ENCODE results near the gene ZBTB20.

The ZBTB20 gene

DNA sequence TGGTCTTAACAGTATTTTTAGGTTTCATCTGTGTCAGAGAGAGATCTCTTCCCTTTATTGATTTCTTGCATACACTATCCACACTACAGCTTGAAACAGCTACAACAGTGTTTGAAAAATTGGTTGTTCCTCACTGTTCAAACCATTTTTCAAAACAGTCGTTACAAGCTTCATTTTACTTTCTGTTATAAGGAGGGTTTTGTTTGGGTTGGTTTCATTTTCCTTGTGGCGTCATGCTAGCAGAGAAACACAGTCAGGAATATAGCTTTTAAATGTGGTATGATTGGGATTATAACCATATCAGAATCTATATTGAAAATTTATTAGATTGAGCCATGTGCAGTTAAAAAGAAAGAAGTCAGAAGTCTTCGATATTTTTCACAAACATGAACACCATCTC, 400.6 kb downstream of the ZBTB20 start (continued):
- no peak for TF ChIP-seq SNAI2 (CRISPR knock-in tag; IDR thresholded peaks at IDR 0.05)
- no peak for TF ChIP-seq ZNF8 (CRISPR knock-in tag; IDR thresholded peaks at IDR 0.05)
- TF ChIP-seq BACH2 (CRISPR knock-in tag; IDR thresholded peaks at IDR 0.05; ENCODE audit: borderline replicate concordance): no peak
- TF ChIP-seq CREB5 (CRISPR knock-in tag; IDR thresholded peaks at IDR 0.05; ENCODE audit: low read depth): no peak
- no peak for TF ChIP-seq ZFP30 (CRISPR knock-in tag; IDR thresholded peaks at IDR 0.05)

DNA sequence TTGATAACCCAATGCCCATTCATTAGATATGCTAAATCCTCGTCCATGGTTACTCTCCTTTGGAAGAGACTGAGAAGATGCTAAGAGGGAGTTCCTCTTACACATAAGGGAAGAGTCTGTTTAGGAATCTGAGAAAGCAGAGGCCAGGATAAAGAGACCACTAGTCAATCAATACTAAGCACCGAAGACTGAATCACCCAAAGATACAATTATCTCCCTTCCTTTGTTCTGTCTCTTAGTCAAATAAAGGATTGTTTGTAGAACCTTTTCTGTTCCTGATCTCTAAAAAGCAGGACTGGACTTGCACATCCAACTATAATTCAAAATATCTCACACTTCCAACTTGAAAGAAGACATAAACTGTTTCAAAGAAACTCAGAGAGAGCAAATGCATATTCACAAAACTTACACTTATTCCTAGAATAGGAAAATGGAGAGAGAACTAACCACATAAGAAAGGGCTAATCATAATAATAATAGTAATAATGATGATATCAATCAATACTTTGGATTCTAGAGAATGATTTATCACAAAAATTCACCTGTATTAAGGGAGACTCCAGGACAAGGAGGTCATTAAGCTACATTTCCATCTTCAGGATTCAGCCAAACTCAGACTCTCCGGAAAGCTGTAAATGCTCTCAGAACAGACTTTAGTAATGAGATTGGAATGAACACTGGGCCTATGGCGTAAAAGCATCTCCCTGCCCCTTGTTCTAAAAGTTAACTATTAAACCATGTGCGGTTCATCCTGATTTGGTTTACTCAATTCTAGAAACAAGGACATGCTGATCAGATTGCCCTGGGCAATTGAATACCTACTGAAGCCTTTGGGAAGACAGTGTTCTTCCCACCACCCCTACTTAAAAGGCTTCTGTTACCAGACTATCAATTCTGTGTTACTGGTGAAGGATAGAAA, 401.5 kb downstream of the ZBTB20 start:
- peak; percentile 93 for ATAC-seq
- no peak for TF ChIP-seq ZNF8 (CRISPR knock-in tag; IDR thresholded peaks at IDR 0.05)
- TF ChIP-seq PPARA (CRISPR knock-in tag; IDR thresholded peaks at IDR 0.05; ENCODE audit: borderline replicate concordance): no peak
- TF ChIP-seq CREB5 (CRISPR knock-in tag; IDR thresholded peaks at IDR 0.05; ENCODE audit: low read depth): no peak

DNA sequence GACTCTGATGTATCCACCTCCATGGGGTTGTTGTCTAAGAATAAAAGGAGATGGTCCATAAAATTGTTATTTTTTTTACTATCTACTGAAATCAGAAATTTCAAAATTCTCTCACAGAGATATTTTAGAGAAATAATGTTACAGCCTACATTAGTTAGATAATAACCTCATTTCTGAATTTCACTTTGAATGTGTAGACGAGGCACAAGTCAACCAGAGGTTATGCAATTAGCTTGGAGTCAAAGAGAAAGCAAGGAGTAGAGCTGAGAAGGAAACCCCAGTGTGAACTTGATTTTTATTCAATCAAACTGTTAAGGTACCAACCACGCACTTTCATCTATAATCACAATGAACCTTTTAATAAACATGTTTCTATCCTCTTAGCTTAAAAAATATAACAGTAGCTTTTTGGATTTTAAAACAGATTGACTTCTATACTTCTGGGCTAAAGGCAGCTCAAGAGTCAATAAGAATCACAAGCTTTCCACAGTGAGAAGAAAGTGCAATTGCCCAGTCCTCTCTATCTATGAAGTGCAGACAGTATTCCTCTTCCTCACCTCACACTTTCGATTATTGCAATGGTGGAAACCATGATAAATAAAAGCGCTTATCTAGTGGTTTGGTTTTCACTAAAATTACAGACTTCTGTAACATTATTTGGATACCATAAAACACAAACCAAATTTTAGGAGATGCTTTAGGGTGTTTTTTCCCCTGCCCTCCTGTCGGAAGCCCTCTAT, 403.2 kb downstream of the ZBTB20 start:
- no peak for ATAC-seq
- TF ChIP-seq SNAI2 (CRISPR knock-in tag; IDR thresholded peaks at IDR 0.05): no peak
- TF ChIP-seq CREB5 (CRISPR knock-in tag; IDR thresholded peaks at IDR 0.05; ENCODE audit: low read depth): no peak
- no peak for TF ChIP-seq BACH2 (CRISPR knock-in tag; IDR thresholded peaks at IDR 0.05; ENCODE audit: borderline replicate concordance)

DNA sequence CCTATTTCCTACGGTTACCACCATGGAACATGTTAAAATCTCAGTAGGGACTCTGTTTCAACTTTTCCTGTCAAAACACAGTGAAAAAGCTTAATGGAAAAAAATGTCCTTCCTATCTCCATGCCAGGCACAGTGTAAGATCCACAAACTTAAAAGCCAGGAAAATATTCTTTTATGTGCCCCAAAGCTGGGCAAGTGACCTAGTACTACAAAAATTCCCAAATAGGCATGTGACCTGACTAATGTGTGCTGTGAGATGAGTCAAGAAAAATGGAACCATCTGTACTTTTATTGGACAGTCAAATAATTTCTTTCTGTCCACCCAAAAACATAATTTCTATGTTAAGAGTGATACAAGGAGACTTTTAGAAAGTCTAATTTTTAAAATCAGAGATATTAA, 406.0 kb downstream of the ZBTB20 start:
- ATAC-seq: no peak
- no peak for TF ChIP-seq ARNTL (CRISPR knock-in tag; IDR thresholded peaks at IDR 0.05; ENCODE audit: borderline replicate concordance, low read depth)
- no peak for TF ChIP-seq PPARA (CRISPR knock-in tag; IDR thresholded peaks at IDR 0.05; ENCODE audit: borderline replicate concordance)
- no peak for TF ChIP-seq POU6F1 (CRISPR knock-in tag; IDR thresholded peaks at IDR 0.05; ENCODE audit: borderline replicate concordance, low read depth)
- no peak for TF ChIP-seq BACH2 (CRISPR knock-in tag; IDR thresholded peaks at IDR 0.05; ENCODE audit: borderline replicate concordance)
- no peak for TF ChIP-seq ZNF565 (CRISPR knock-in tag; conservative IDR thresholded peaks at IDR 0.05; ENCODE audit: low read depth)
- TF ChIP-seq, protein P1, sequence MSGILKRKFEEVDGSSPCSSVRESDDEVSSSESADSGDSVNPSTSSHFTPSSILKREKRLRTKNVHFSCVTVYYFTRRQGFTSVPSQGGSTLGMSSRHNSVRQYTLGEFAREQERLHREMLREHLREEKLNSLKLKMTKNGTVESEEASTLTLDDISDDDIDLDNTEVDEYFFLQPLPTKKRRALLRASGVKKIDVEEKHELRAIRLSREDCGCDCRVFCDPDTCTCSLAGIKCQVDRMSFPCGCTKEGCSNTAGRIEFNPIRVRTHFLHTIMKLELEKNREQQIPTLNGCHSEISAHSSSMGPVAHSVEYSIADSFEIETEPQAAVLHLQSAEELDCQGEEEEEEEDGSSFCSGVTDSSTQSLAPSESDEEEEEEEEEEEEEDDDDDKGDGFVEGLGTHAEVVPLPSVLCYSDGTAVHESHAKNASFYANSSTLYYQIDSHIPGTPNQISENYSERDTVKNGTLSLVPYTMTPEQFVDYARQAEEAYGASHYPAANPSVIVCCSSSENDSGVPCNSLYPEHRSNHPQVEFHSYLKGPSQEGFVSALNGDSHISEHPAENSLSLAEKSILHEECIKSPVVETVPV (CRISPR knock-in tag; IDR thresholded peaks at IDR 0.05): no peak
- TF ChIP-seq ZFP3 (CRISPR knock-in tag; IDR thresholded peaks at IDR 0.05): no peak
- no peak for TF ChIP-seq GLIS3 (CRISPR knock-in tag; IDR thresholded peaks at IDR 0.05)
- TF ChIP-seq CSDC2 (CRISPR knock-in tag; IDR thresholded peaks at IDR 0.05): no peak
- TF ChIP-seq TCF4 (CRISPR knock-in tag; IDR thresholded peaks at IDR 0.05; ENCODE audit: borderline replicate concordance): no peak
- TF ChIP-seq, protein P2, sequence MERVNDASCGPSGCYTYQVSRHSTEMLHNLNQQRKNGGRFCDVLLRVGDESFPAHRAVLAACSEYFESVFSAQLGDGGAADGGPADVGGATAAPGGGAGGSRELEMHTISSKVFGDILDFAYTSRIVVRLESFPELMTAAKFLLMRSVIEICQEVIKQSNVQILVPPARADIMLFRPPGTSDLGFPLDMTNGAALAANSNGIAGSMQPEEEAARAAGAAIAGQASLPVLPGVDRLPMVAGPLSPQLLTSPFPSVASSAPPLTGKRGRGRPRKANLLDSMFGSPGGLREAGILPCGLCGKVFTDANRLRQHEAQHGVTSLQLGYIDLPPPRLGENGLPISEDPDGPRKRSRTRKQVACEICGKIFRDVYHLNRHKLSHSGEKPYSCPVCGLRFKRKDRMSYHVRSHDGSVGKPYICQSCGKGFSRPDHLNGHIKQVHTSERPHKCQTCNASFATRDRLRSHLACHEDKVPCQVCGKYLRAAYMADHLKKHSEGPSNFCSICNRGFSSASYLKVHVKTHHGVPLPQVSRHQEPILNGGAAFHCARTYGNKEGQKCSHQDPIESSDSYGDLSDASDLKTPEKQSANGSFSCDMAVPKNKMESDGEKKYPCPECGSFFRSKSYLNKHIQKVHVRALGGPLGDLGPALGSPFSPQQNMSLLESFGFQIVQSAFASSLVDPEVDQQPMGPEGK (CRISPR knock-in tag; IDR thresholded peaks at IDR 0.05; ENCODE audit: borderline replicate concordance): no peak
- no peak for TF ChIP-seq RARB (CRISPR knock-in tag; IDR thresholded peaks at IDR 0.05)
- TF ChIP-seq, protein P3, sequence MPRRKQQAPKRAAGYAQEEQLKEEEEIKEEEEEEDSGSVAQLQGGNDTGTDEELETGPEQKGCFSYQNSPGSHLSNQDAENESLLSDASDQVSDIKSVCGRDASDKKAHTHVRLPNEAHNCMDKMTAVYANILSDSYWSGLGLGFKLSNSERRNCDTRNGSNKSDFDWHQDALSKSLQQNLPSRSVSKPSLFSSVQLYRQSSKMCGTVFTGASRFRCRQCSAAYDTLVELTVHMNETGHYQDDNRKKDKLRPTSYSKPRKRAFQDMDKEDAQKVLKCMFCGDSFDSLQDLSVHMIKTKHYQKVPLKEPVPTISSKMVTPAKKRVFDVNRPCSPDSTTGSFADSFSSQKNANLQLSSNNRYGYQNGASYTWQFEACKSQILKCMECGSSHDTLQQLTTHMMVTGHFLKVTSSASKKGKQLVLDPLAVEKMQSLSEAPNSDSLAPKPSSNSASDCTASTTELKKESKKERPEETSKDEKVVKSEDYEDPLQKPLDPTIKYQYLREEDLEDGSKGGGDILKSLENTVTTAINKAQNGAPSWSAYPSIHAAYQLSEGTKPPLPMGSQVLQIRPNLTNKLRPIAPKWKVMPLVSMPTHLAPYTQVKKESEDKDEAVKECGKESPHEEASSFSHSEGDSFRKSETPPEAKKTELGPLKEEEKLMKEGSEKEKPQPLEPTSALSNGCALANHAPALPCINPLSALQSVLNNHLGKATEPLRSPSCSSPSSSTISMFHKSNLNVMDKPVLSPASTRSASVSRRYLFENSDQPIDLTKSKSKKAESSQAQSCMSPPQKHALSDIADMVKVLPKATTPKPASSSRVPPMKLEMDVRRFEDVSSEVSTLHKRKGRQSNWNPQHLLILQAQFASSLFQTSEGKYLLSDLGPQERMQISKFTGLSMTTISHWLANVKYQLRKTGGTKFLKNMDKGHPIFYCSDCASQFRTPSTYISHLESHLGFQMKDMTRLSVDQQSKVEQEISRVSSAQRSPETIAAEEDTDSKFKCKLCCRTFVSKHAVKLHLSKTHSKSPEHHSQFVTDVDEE (CRISPR knock-in tag; IDR thresholded peaks at IDR 0.05): no peak
- TF ChIP-seq ZC3H10 (CRISPR knock-in tag; IDR thresholded peaks at IDR 0.05): no peak
- no peak for TF ChIP-seq ZNF8 (CRISPR knock-in tag; IDR thresholded peaks at IDR 0.05)
- no peak for TF ChIP-seq ZNF70 (CRISPR knock-in tag; IDR thresholded peaks at IDR 0.05)
- TF ChIP-seq ESRRG (CRISPR knock-in tag; IDR thresholded peaks at IDR 0.05): no peak
- no peak for TF ChIP-seq TOX (CRISPR knock-in tag; IDR thresholded peaks at IDR 0.05; ENCODE audit: borderline replicate concordance)

Data from SK-N-SH treated with all-trans-retinoic acid at 6 μM for 48 hours (cell line).